HEK293T (cell line): Measurements from ENCODE around the gene PACS2.

Experiments
- ARNT ChIP-seq: fragments of 450-650 bp; IDR thresholded peaks from 2 replicates; pipeline ENCODE4 v1.6.1; 2017; ENCODE audit warnings: mild to moderate bottlenecking
- BHLHE40 ChIP-seq: fragments of 450-650 bp; IDR thresholded peaks from 2 replicates; pipeline ENCODE4 v1.6.1; 2016; ENCODE audit warnings: mild to moderate bottlenecking, moderate library complexity, borderline replicate concordance
- ELF4 ChIP-seq: fragments of 450-650 bp; IDR thresholded peaks from 2 replicates; pipeline ENCODE4 v1.6.1; 2017; ENCODE audit warnings: antibody characterized with exemption
- FOXM1 ChIP-seq: fragments of 450-650 bp; IDR thresholded peaks from 2 replicates; pipeline ENCODE4 v1.6.1; 2017; ENCODE audit warnings: mild to moderate bottlenecking, borderline replicate concordance
- L3MBTL2 ChIP-seq: fragments of 450-650 bp; conservative IDR thresholded peaks from 2 replicates; pipeline ENCODE4 v1.6.1; 2016; ENCODE audit warnings: mild to moderate bottlenecking
- NFRKB ChIP-seq: fragments of 450-650 bp; IDR thresholded peaks from 2 replicates; pipeline ENCODE4 v1.6.1; 2016; ENCODE audit warnings: mild to moderate bottlenecking, moderate library complexity
- SP1 ChIP-seq: fragments of 450-650 bp; IDR thresholded peaks from 2 replicates; pipeline ENCODE4 v1.6.1; 2017
- SUZ12 ChIP-seq: fragments of 450-650 bp; IDR thresholded peaks from 2 replicates; pipeline ENCODE4 v1.6.1; 2016; ENCODE audit warnings: mild to moderate bottlenecking
- TARDBP ChIP-seq: fragments of 450-650 bp; IDR thresholded peaks from 2 replicates; pipeline ENCODE4 v1.6.1; 2016
- ZNF384 ChIP-seq: fragments of 450-650 bp; IDR thresholded peaks from 2 replicates; pipeline ENCODE4 v1.6.1; 2016
- TF ChIP-seq, protein P1 (sequence below): fragments of 450-650 bp; IDR thresholded peaks from 2 replicates; pipeline ENCODE4 v1.6.1; 2016

DNA sequence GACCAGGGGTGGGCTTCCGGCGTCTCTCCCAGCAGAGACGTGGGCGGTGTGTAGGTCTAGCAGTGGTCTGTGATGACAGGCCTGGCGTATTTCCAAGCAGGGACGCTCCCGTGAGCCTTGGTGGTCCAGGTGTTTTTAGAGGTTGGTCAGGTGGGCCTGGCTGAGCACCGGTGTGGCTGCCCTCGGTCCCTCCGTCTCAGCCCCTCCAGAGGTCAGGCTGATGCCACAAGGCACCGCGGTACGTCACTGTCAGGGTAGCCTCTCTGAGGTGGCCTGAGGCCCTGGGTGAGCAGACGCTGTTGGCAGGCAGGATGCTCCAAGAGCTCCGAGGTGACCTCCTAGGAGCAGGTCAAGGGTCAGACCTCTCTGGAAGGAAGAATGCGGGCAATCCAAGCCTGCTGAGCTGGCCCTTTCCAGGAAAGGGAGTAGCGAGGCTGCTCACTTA, 118.6 kb downstream of the PACS2 start:
- no peak for TF ChIP-seq ELF4
- TF ChIP-seq TARDBP = no peak
- no peak for TF ChIP-seq FOXM1
- no peak for TF ChIP-seq ARNT
- TF ChIP-seq NFRKB = no peak
- TF ChIP-seq SP1 = no peak
- no peak for TF ChIP-seq SUZ12
- TF ChIP-seq L3MBTL2 = no peak
- TF ChIP-seq, protein P1, sequence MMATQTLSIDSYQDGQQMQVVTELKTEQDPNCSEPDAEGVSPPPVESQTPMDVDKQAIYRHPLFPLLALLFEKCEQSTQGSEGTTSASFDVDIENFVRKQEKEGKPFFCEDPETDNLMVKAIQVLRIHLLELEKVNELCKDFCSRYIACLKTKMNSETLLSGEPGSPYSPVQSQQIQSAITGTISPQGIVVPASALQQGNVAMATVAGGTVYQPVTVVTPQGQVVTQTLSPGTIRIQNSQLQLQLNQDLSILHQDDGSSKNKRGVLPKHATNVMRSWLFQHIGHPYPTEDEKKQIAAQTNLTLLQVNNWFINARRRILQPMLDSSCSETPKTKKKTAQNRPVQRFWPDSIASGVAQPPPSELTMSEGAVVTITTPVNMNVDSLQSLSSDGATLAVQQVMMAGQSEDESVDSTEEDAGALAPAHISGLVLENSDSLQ = no peak
- TF ChIP-seq ZNF384 = no peak
- TF ChIP-seq BHLHE40 = no peak
